Fibroblast of lung (primary cell): Measurements from ENCODE around the gene SPG11. TPM values are rescaled to one million over a fixed set of nuclear protein-coding genes. Genes with fewer than 3 reads are reported as not detected.
A peak's percentile ranks its signal among the peaks of the same experiment; 100 is the strongest.

Experiments
- DNase-seq, 2 donors: peaks; one replicate each; pipeline versions ENCODE4 v3.0.0 to v3.0.0-alpha.2; 2010; ENCODE audit warnings: low read depth in 2 of 2
- H2AFZ ChIP-seq: 2 replicates; pipeline ENCODE4 v1.5.1; 2012; ENCODE audit warnings: low read length, control low read depth, inconsistent platforms
- H3K27ac ChIP-seq: 2 replicates; pipeline ENCODE4 v1.5.1; 2011; ENCODE audit warnings: low read length, control low read depth; ENCODE audit not compliant: insufficient read depth
- H3K27me3 ChIP-seq: 2 replicates; pipeline ENCODE4 v1.5.1; 2011; ENCODE audit warnings: mild to moderate bottlenecking, low read length; ENCODE audit not compliant: control insufficient read depth, insufficient read depth
- H3K36me3 ChIP-seq: 2 replicates; pipeline ENCODE4 v1.5.1; 2011; ENCODE audit warnings: low read length; ENCODE audit not compliant: control insufficient read depth, insufficient read depth
- H3K4me1 ChIP-seq: 2 replicates; pipeline ENCODE4 v1.5.1; 2011; ENCODE audit warnings: low read length; ENCODE audit not compliant: control insufficient read depth, insufficient read depth; ENCODE audit errors: extremely low read depth
- H3K4me2 ChIP-seq: 2 replicates; pipeline ENCODE4 v1.5.1; 2011; ENCODE audit warnings: low read length, control low read depth; ENCODE audit not compliant: insufficient read depth; ENCODE audit errors: extremely low read depth
- H3K4me3 ChIP-seq, 4 experiments: fragments of 200-600 bp in 1 of 4; sonication (generic) in 1 of 4; replicated peaks in 1 of 4; 2 replicates each; pipeline ENCODE4 v1.5.1; 2011 to 2016; ENCODE audit warnings: low read length in 4 of 4, low read depth in 3 of 4, mild to moderate bottlenecking in 3 of 4, control low read depth in 2 of 4, inconsistent platforms in 1 of 4, mixed read lengths in 1 of 4; ENCODE audit not compliant: insufficient read depth in 1 of 4; ENCODE audit errors: control extremely low read depth in 1 of 4
- H3K79me2 ChIP-seq: 2 replicates; pipeline ENCODE4 v1.5.1; 2012; ENCODE audit warnings: mild to moderate bottlenecking, low read length, inconsistent platforms; ENCODE audit not compliant: control insufficient read depth, insufficient read depth
- H3K9ac ChIP-seq: 2 replicates; pipeline ENCODE4 v1.5.1; 2011; ENCODE audit warnings: mild to moderate bottlenecking, low read length, control low read depth; ENCODE audit not compliant: insufficient read depth
- H3K9me3 ChIP-seq: 2 replicates; pipeline ENCODE4 v1.5.1; 2012; ENCODE audit warnings: low read depth, low read length; ENCODE audit not compliant: control insufficient read depth, insufficient read depth
- H4K20me1 ChIP-seq: 2 replicates; pipeline ENCODE4 v1.5.1; 2011; ENCODE audit warnings: low read length; ENCODE audit not compliant: control insufficient read depth, insufficient read depth; ENCODE audit errors: extremely low read depth
- EZH2 ChIP-seq: IDR thresholded peaks from 2 replicates; pipeline ENCODE4 v1.5.1; 2012; ENCODE audit warnings: low read length, control low read depth, mild to moderate bottlenecking; ENCODE audit errors: missing control alignments
- polyA plus RNA-seq, 2 donors: library from polyadenylated mRNA; depleted of rRNA in 1 of 2; stranded (reverse) in 1 of 2; unstranded in 1 of 2; fragments of >200 nt; gene quantifications; 2 replicates each; pipeline ENCODE4 v1.2.1, GENCODE V29; 2011 to 2012; ENCODE audit warnings: missing spikeins in 1 of 2
- total RNA-seq: library from RNA; depleted of rRNA; stranded (reverse); fragments of >200 nt; gene quantifications from 2 replicates; pipeline ENCODE4 v1.2.1, GENCODE V29; 2014
- TF ChIP-seq, protein P1 (sequence below), 2 donors: IDR thresholded peaks in 1 of 2; conservative IDR thresholded peaks in 1 of 2; 1 replicate in 1 of 2; 2 replicates in 1 of 2; pipeline ENCODE4 v1.5.1; 2011 to 2012; ENCODE audit warnings: low read length in 2 of 2, control low read depth in 1 of 2, inconsistent platforms in 1 of 2, low read depth in 1 of 2, mild to moderate bottlenecking in 1 of 2

Gene SPG11
- total and polyA plus RNA-seq, 2 donors (not counting 1 experiment from before 2014, with no cell fraction given) = 35.6 to 95.9 TPM

DNA sequence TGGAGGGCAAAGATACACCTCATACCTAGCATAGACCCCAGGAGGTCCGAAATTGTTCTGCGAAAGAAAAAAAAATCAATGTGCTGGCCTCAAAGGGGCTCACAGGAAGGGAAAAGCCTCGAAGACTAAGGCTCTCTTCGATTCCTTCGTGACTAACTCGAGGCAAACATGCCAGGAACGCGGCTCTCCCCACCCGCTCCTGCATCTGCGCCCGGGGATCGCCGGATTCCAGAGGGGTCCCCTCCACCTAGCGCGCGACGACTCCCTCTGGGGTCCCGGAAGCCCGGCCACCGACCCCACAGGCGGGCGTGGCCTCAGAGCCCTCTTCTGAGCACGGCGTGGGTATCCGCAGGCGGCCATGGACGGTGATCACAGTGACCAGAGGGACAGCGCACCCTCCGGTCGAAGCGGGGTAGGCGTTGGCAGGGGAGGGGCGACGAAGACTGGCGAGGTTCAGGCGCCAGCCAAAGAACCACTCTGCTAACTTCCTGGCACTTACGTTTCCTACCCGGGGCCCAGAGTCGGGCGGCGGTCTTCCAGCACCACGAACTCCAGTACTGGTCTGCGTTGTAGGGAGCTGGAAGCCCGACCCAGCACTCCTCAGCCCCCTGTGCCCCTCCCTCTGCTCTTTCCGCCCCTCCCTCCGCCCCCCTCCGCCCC lies 127.0 kb downstream of the SPG11 start:
- TF ChIP-seq EZH2 = no peak
- TF ChIP-seq, protein P1, sequence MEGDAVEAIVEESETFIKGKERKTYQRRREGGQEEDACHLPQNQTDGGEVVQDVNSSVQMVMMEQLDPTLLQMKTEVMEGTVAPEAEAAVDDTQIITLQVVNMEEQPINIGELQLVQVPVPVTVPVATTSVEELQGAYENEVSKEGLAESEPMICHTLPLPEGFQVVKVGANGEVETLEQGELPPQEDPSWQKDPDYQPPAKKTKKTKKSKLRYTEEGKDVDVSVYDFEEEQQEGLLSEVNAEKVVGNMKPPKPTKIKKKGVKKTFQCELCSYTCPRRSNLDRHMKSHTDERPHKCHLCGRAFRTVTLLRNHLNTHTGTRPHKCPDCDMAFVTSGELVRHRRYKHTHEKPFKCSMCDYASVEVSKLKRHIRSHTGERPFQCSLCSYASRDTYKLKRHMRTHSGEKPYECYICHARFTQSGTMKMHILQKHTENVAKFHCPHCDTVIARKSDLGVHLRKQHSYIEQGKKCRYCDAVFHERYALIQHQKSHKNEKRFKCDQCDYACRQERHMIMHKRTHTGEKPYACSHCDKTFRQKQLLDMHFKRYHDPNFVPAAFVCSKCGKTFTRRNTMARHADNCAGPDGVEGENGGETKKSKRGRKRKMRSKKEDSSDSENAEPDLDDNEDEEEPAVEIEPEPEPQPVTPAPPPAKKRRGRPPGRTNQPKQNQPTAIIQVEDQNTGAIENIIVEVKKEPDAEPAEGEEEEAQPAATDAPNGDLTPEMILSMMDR (conservative IDR thresholded peaks at IDR 0.05 in 1 of 2, IDR thresholded peaks at IDR 0.05 in 1 of 2; ENCODE audit: low read depth in 1 of 2, low read length in 2 of 2) = peak; percentile 39 to 49
- no peaks in the 10 kb centered on the region for H3K27me3 ChIP-seq
- H3K4me3 ChIP-seq = peak overlapping the region; percentile 64 to 91 (median 88)
- H4K20me1 ChIP-seq = no peaks in the 10 kb centered on the region
- peak overlapping the region; percentile 93 for H3K9ac ChIP-seq
- H3K9me3 ChIP-seq = no peaks in the 10 kb centered on the region
- H3K4me1 ChIP-seq = no peaks in the 10 kb centered on the region
- peak overlapping the region; percentile 97 for H3K27ac ChIP-seq
- peak in 1 of 2 donors; percentile 78 for DNase-seq
- H3K79me2 ChIP-seq = peaks cover 41% of the 10 kb centered on the region
- peaks cover 1% of the 10 kb centered on the region for H3K36me3 ChIP-seq
- H2AFZ ChIP-seq = peak overlapping the region; percentile 74
- H3K4me2 ChIP-seq = peak overlapping the region; percentile 89

DNA sequence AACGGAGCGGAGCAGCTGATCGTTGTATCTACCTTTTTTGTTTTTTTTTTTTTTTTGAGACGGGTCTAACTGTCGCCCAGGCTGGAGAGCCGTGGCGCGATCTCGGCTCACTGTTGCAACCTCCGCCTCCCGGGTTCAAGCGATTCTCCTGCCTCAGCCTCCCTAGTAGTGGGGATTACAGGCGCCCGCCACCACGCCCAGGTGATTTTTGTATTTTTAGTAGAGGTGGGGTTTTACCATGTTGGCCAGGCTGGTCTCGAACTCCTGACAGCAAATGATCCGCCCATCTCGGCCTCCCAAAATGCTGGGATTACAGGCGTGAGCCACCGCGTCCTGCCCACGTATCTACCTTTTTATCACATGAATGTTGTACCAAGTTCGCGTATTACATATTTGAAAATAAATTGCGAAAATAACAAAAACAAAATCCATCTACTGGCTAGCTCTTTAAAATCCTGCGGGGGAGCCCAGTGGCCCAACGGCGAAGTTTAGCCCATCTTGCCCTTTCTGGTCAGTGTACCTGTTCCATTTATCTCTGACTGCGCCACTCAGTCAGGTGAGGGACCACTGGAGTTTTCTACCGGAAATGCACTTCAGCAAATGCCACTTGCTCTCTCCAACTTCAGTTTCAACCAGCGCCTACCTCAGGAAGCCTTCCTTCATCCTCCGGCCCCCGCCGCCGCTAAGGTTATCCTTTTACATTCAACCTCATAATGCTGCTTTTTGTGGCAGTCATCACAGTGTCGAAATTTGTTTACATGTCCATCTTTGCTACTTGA lies 127.8 kb downstream of the SPG11 start:
- peak overlapping the region; percentile 89 for H3K4me2 ChIP-seq
- peak overlapping the region; percentile 74 for H2AFZ ChIP-seq
- H4K20me1 ChIP-seq = no peaks in the 10 kb centered on the region
- H3K9me3 ChIP-seq = no peaks in the 10 kb centered on the region
- no peaks in the 10 kb centered on the region for H3K27me3 ChIP-seq
- H3K79me2 ChIP-seq = peaks cover 33% of the 10 kb centered on the region
- H3K9ac ChIP-seq = peak overlapping the region; percentile 93
- H3K4me1 ChIP-seq = no peaks in the 10 kb centered on the region
- TF ChIP-seq EZH2 = no peak
- TF ChIP-seq, protein P1 (conservative IDR thresholded peaks at IDR 0.05 in 1 of 2, IDR thresholded peaks at IDR 0.05 in 1 of 2; ENCODE audit: low read depth in 1 of 2, low read length in 2 of 2) = no peak
- H3K4me3 ChIP-seq = peak overlapping the region; percentile 64 to 91 (median 88)
- H3K27ac ChIP-seq = peak overlapping the region; percentile 97
- peaks cover 1% of the 10 kb centered on the region for H3K36me3 ChIP-seq
- DNase-seq = no peak

DNA sequence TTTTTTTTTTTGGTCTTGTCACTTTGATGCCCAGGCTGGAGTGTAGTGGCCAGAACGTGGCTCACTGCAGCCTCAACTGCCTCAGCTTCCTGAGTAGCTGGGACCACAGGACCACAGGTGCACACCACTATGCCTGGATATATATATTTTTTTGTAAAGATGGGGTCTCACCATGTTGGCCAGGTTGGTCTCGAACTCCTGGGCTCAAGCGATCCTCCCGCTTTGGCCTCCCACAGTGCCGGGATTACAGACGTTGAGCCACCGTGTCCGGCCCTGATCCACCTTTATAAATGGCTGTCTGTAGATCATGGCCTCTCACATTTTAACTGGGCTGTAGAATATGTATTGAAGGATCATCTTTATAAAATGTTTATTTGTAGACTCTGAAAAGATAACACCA lies 128.4 kb downstream of the SPG11 start:
- Histone ChIP-seq H3K27ac (no peak overlapping the region), H3K4me3 (peak overlapping the region in 1 of 4 experiments; percentile 64), H3K27me3 (no peaks in the 10 kb centered on the region), H3K79me2 (peaks cover 27% of the 10 kb centered on the region), H3K4me2 (no peak overlapping the region), H3K9me3 (no peaks in the 10 kb centered on the region), H3K36me3 (peaks cover 1% of the 10 kb centered on the region), H3K9ac (no peak overlapping the region), H4K20me1 (no peaks in the 10 kb centered on the region), H2AFZ (no peak overlapping the region), H3K4me1 (no peaks in the 10 kb centered on the region)
- DNase-seq = no peak
- TF ChIP-seq EZH2 = no peak
- TF ChIP-seq, protein P1 (conservative IDR thresholded peaks at IDR 0.05 in 1 of 2, IDR thresholded peaks at IDR 0.05 in 1 of 2; ENCODE audit: low read depth in 1 of 2, low read length in 2 of 2) = no peak
